GM12878 (cell line): ENCODE data around the gene IPO5. TPM values are rescaled to one million over a fixed set of nuclear protein-coding genes. Genes with fewer than 3 reads are reported as not detected.

ENCODE experiments used
- ATAC-seq: fragments of 200-7000 bp; cut with Tn5 transposase; 3 replicates; pipeline ENCODE4 v1.9.1; 2020; ENCODE audit warnings: mild to moderate bottlenecking, moderate library complexity
- BruUV-seq: library from RNA; stranded (reverse); fragments of 400-500 nt; replicated peaks from 2 replicates; lab custom pipeline; 2021; lab: Mats Ljungman, UMichigan
- CTCF ChIA-PET: fragments of 300-600 bp; sonication (Branson Sonifier 250); formaldehyde crosslinking; extraction: SDS; loops from one replicate; lab custom pipeline; 2021; ENCODE audit warnings: inconsistent platforms; lab: Yijun Ruan, JAX
- POLR2A ChIA-PET: fragments of 350-600 bp; formaldehyde crosslinking; extraction: SDS; loops from one replicate; lab custom pipeline; 2021; ENCODE audit warnings: inconsistent platforms; lab: Charles Lee
- RAD21 ChIA-PET: fragments of 300-600 bp; sonication (Branson Sonifier 250); formaldehyde crosslinking; loops from one replicate; lab custom pipeline; 2023; ENCODE audit warnings: antibody characterized with exemption; ENCODE audit not compliant: unreplicated experiment; lab: Charles Lee
- SMC1A ChIA-PET: fragments of 300-600 bp; sonication (Branson Sonifier 250); formaldehyde crosslinking; loops from one replicate; lab custom pipeline; 2023; ENCODE audit not compliant: unreplicated experiment, uncharacterized antibody; lab: Charles Lee
- DNase-seq: peaks from one replicate; pipeline ENCODE4 v3.0.0-alpha.2; 2011; ENCODE audit warnings: low read depth, low spot score
- FAIRE-seq: peaks from 3 replicates; lab custom pipeline; 2011; peaks lifted over from hg19 to GRCh38; lab: Jason Lieb, UNC
- H2AFZ ChIP-seq: 2 replicates; pipeline ENCODE4 v1.6.0; 2011; ENCODE audit warnings: low read depth, low read length, control low read depth; ENCODE audit not compliant: control insufficient read depth
- H3K27ac ChIP-seq: 2 replicates; pipeline ENCODE4 v1.5.1; 2011; ENCODE audit warnings: control low read depth; ENCODE audit not compliant: control insufficient read depth, insufficient read depth
- H3K27me3 ChIP-seq, 2 experiments: replicated peaks in 1 of 2; 2 replicates each; pipeline versions ENCODE4 v1.6.0 to v1.6.1; 2011; ENCODE audit warnings: low read length in 1 of 2; ENCODE audit not compliant: control insufficient read depth in 2 of 2, insufficient read depth in 2 of 2
- H3K36me3 ChIP-seq, 2 experiments: 2 replicates each; pipeline ENCODE4 v1.5.1; 2011; ENCODE audit warnings: low read length in 1 of 2; ENCODE audit not compliant: control insufficient read depth in 2 of 2, insufficient read depth in 2 of 2
- H3K4me1 ChIP-seq: 2 replicates; pipeline ENCODE4 v1.6.1; 2011; ENCODE audit warnings: mild to moderate bottlenecking, low read length, moderate library complexity, mixed read lengths; ENCODE audit not compliant: control insufficient read depth, insufficient read depth
- H3K4me2 ChIP-seq: 2 replicates; pipeline ENCODE4 v1.6.0; 2011; ENCODE audit warnings: control low read depth; ENCODE audit not compliant: control insufficient read depth, insufficient read depth
- H3K4me3 ChIP-seq: fragments of 200-600 bp; sonication (generic); 2 replicates; pipeline ENCODE4 v1.5.1; 2016
- H3K79me2 ChIP-seq: 2 replicates; pipeline ENCODE4 v1.6.0; 2011; ENCODE audit warnings: low read length; ENCODE audit not compliant: control insufficient read depth, insufficient read depth
- H3K9ac ChIP-seq: 2 replicates; pipeline ENCODE4 v1.8.0; 2011; ENCODE audit warnings: low read length, control low read depth, mixed read lengths; ENCODE audit not compliant: control insufficient read depth, insufficient read depth
- H3K9me3 ChIP-seq: replicated peaks from 3 replicates; pipeline ENCODE4 v1.5.1; 2011; ENCODE audit warnings: mild to moderate bottlenecking, low read length; ENCODE audit not compliant: control insufficient read depth, insufficient read depth
- H4K20me1 ChIP-seq: 2 replicates; pipeline ENCODE4 v1.6.0; 2011; ENCODE audit not compliant: control insufficient read depth, insufficient read depth
- ATF2 ChIP-seq: IDR thresholded peaks from 2 replicates; pipeline ENCODE4 v1.6.1; 2012; ENCODE audit warnings: low read length, inconsistent platforms
- BCL3 ChIP-seq: IDR thresholded peaks from 2 replicates; pipeline ENCODE4 v1.6.1; 2011; ENCODE audit warnings: borderline replicate concordance, low read depth, mild to moderate bottlenecking, moderate library complexity, low read length; ENCODE audit not compliant: insufficient read depth, poor library complexity, severe bottlenecking
- HDAC6 ChIP-seq: fragments of 200-600 bp; sonication (generic); IDR thresholded peaks from one replicate; pipeline ENCODE4 v1.8.0; 2017; ENCODE audit warnings: antibody characterized with exemption; ENCODE audit not compliant: unreplicated experiment
- IRF4 ChIP-seq: IDR thresholded peaks from 2 replicates; pipeline ENCODE4 v1.6.1; 2011; ENCODE audit warnings: low read depth, low read length
- KAT2A ChIP-seq: conservative IDR thresholded peaks from 2 replicates; pipeline ENCODE4 v1.6.1; 2011; ENCODE audit warnings: low read depth, low read length; ENCODE audit not compliant: control insufficient read depth
- NKRF ChIP-seq: fragments of 450-650 bp; conservative IDR thresholded peaks from 2 replicates; pipeline ENCODE4 v1.6.1; 2017; ENCODE audit warnings: mild to moderate bottlenecking, moderate library complexity
- TBL1XR1 ChIP-seq: IDR thresholded peaks from 2 replicates; pipeline ENCODE4 v1.6.1; 2012; ENCODE audit warnings: low read depth, low read length, improper control_type of control experiment
- TCF12 ChIP-seq: IDR thresholded peaks from 2 replicates; pipeline ENCODE4 v1.6.1; 2011; ENCODE audit warnings: low read depth, mild to moderate bottlenecking, low read length
- YBX1 ChIP-seq: fragments of 450-650 bp; IDR thresholded peaks from 2 replicates; pipeline ENCODE4 v1.6.1; 2016; ENCODE audit warnings: antibody characterized with exemption
- ZBTB33 ChIP-seq: fragments of 450-650 bp; IDR thresholded peaks from 2 replicates; pipeline ENCODE4 v1.6.1; 2017; ENCODE audit warnings: mild to moderate bottlenecking
- ZNF24 ChIP-seq: fragments of 450-650 bp; IDR thresholded peaks from 2 replicates; pipeline ENCODE4 v1.6.1; 2017; ENCODE audit warnings: antibody characterized with exemption, mild to moderate bottlenecking
- in situ Hi-C: fragments of 300-500 bp; cut with MboI; formaldehyde crosslinking; loops from 9 replicates; pipeline ENCODE4 v1.14.3; 2018; ENCODE audit warnings: mixed read lengths
- intact Hi-C: fragments of 100-400 bp; cut with micrococcal nuclease; formaldehyde crosslinking; loops from one replicate; pipeline ENCODE4 v1.14.2; 2022; ENCODE audit not compliant: unreplicated experiment
- polyA plus RNA-seq, 11 experiments: library from polyadenylated mRNA; depleted of rRNA in 4 of 11; unstranded in 6 of 11; stranded (reverse) in 5 of 11; fragments of >200 nt; fragmentation: Nextera tagmentation in 4 of 11; fragmentation: Illumina TruSeq in 1 of 11; extraction: Ambion mirVana in 4 of 11; extraction: Trizol in 1 of 11; gene quantifications; 1 replicate in 1 of 11; 2 replicates in 10 of 11; pipeline versions ENCODE4 v1.2.1 to v1.2.3, GENCODE V29; 2011 to 2016; ENCODE audit warnings: inconsistent platforms in 2 of 11, missing spikeins in 2 of 11, low read depth in 1 of 11
- total RNA-seq, 4 experiments: library from RNA; depleted of rRNA in 3 of 4; stranded (reverse); fragments of >200 nt in 3 of 4; fragmentation: Illumina TruSeq in 1 of 4; extraction: Trizol in 1 of 4; gene quantifications; 2 replicates each; pipeline versions ENCODE4 v1.2.1 to v1.2.3, GENCODE V29; 2013 to 2021

Gene IPO5
- total and polyA plus RNA-seq, 10 of the 15 experiments (the other 5 are each of a cell fraction or from before 2014, with no cell fraction given): 45.7 to 196 (median 134) TPM

- H3K27ac ChIP-seq: no peak overlapping the region
- intact Hi-C loops: no loop called here
- ChIA-PET CTCF (no interaction called here), SMC1A (interaction anchor here (0.7 kb wide), 1 partner anchor 2000 kb away, joined by 3 read pairs; no protein-coding TSS in a partner anchor), POLR2A (no interaction called here), RAD21 (no interaction called here)
- FAIRE-seq (no peak), ATAC-seq (no peak), DNase-seq (no peak)
- H3K27me3 ChIP-seq: no peaks in the 10 kb centered on the region
- no peaks in the 10 kb centered on the region for H3K36me3 ChIP-seq
- H3K4me2 ChIP-seq: no peak overlapping the region
- no peak overlapping the region for H3K9ac ChIP-seq
- no peaks in the 10 kb centered on the region for H4K20me1 ChIP-seq
- H3K9me3 ChIP-seq: no peaks in the 10 kb centered on the region
- no peak overlapping the region for H2AFZ ChIP-seq
- no peak for TF ChIP-seq TCF12
- no peak for TF ChIP-seq NKRF
- no peak for TF ChIP-seq ZBTB33
- no peak for TF ChIP-seq YBX1
- no peak for TF ChIP-seq KAT2A
- TF ChIP-seq ATF2: no peak
- no peak for TF ChIP-seq ZNF24
- no peak for TF ChIP-seq IRF4
- no peak for TF ChIP-seq TBL1XR1
- no peak for TF ChIP-seq BCL3
- TF ChIP-seq HDAC6: no peak
- no TSS peak for BruUV-seq
- H3K79me2 ChIP-seq: no peaks in the 10 kb centered on the region
- in situ Hi-C loops: no loop called here
- H3K4me3 ChIP-seq: no peak overlapping the region
- no peaks in the 10 kb centered on the region for H3K4me1 ChIP-seq
Measured at GRCh38 chr13:97967226-97967625, 13.8 kb downstream of the IPO5 start.
